K562 (cell line): Measurements from ENCODE around the gene DIAPH1. TPM values are rescaled to one million over a fixed set of nuclear protein-coding genes. Genes with fewer than 3 reads are reported as not detected.

Source experiments
- CTCF ChIP-seq, 3 experiments: IDR thresholded peaks in 2 of 3; conservative IDR thresholded peaks in 1 of 3; 2 replicates each; pipeline ENCODE4 v1.5.1; 2011 to 2012; ENCODE audit warnings: low read length in 3 of 3, mild to moderate bottlenecking in 3 of 3, control low read depth in 2 of 3, improper control_type of control experiment in 1 of 3, inconsistent platforms in 1 of 3, low read depth in 1 of 3, mixed read lengths in 1 of 3, moderate library complexity in 1 of 3; ENCODE audit not compliant: insufficient read depth in 2 of 3
- GTF2A2 ChIP-seq: IDR thresholded peaks from 2 replicates; pipeline ENCODE4 v1.6.1; 2016; ENCODE audit warnings: mild to moderate bottlenecking, missing genetic modification characterization, missing compliant biosample characterization
- HOMEZ ChIP-seq: fragments of 250-450 bp; sonication (Bioruptor Pico); IDR thresholded peaks from 2 replicates; pipeline ENCODE4 v1.4.0; 2020; ENCODE audit warnings: mild to moderate bottlenecking, moderate library complexity
- RNF219 ChIP-seq: fragments of 250-450 bp; sonication (Bioruptor Pico); IDR thresholded peaks from 2 replicates; pipeline ENCODE4 v1.5.0; 2022; ENCODE audit warnings: mild to moderate bottlenecking
- SAFB ChIP-seq: fragments of 200-400 bp; formaldehyde crosslinking; IDR thresholded peaks from 2 replicates; pipeline ENCODE4 v1.6.1; 2017; ENCODE audit warnings: low read depth, low read length, borderline replicate concordance
- SMC3 ChIP-seq: conservative IDR thresholded peaks from 2 replicates; pipeline ENCODE4 v1.6.1; 2011; ENCODE audit warnings: low read depth, low read length, improper control_type of control experiment; ENCODE audit not compliant: insufficient read depth
- ZBTB7A ChIP-seq: IDR thresholded peaks from 2 replicates; pipeline ENCODE4 v1.6.1; 2011; ENCODE audit warnings: low read depth, mild to moderate bottlenecking, low read length, moderate library complexity, borderline replicate concordance; ENCODE audit not compliant: control insufficient read depth
- polyA plus RNA-seq, 8 experiments: library from polyadenylated mRNA; depleted of rRNA in 4 of 8; stranded (reverse) in 5 of 8; unstranded in 3 of 8; fragments of >200 nt; fragmentation: Nextera tagmentation in 2 of 8; fragmentation: Illumina TruSeq in 1 of 8; extraction: Ambion mirVana in 2 of 8; extraction: Trizol in 1 of 8; gene quantifications; 2 replicates each; pipeline versions ENCODE4 v1.2.1 to v1.2.3, GENCODE V29; 2011 to 2014; ENCODE audit warnings: inconsistent platforms in 1 of 8, missing spikeins in 1 of 8
- total RNA-seq, 7 experiments: library from RNA; depleted of rRNA in 6 of 7; stranded (reverse); fragments of >200 nt in 6 of 7; fragmentation: Illumina TruSeq in 2 of 7; extraction: Trizol in 2 of 7; gene quantifications; 2 replicates each; pipeline versions ENCODE4 v1.2.1 to v1.2.3, GENCODE V29; 2011 to 2021; ENCODE audit warnings: low replicate concordance in 1 of 7
- TF ChIP-seq, protein P1 (sequence below): fragments of 450-650 bp; IDR thresholded peaks from 2 replicates; pipeline ENCODE4 v1.6.1; 2017; ENCODE audit warnings: antibody characterized with exemption, mild to moderate bottlenecking
- TF ChIP-seq, protein P2 (sequence below): fragments of 450-650 bp; IDR thresholded peaks from 2 replicates; pipeline ENCODE4 v1.7.1; 2018; ENCODE audit warnings: mild to moderate bottlenecking, low read depth; ENCODE audit not compliant: partially characterized antibody

DIAPH1 gene
- total and polyA plus RNA-seq, 9 of the 15 experiments (the other 6 are each of a cell fraction or from before 2014, with no cell fraction given) = 60.8 to 328 (median 97.8) TPM

DNA sequence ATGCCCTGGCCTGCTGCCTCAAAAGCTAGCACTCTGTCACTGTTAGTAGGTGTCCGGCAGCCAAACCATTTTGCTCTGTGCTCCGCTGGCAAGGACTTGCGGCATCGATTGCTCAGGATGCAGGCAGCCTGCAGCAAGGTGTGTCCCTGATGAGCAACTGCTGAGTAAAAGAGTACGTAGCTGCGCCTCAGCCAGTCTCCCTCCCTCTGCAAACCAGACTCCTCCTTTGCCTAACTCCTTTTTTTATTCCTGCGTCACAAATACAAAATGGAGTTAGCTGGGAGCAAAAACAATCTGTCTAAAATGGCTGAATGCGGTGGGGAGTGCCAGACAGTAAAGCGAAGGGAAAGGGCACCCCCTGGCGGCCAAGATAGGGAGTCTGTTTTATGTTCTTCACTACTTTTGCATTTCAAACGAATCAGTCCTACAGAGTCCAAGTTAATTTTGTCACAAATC is 61.1 kb downstream of the DIAPH1 start (continued):
- no peak for TF ChIP-seq RNF219 (CRISPR knock-in tag)
- TF ChIP-seq SMC3 = peak; percentile 76
- no peak for TF ChIP-seq ZBTB7A
- TF ChIP-seq SAFB = no peak
- TF ChIP-seq, protein P1, sequence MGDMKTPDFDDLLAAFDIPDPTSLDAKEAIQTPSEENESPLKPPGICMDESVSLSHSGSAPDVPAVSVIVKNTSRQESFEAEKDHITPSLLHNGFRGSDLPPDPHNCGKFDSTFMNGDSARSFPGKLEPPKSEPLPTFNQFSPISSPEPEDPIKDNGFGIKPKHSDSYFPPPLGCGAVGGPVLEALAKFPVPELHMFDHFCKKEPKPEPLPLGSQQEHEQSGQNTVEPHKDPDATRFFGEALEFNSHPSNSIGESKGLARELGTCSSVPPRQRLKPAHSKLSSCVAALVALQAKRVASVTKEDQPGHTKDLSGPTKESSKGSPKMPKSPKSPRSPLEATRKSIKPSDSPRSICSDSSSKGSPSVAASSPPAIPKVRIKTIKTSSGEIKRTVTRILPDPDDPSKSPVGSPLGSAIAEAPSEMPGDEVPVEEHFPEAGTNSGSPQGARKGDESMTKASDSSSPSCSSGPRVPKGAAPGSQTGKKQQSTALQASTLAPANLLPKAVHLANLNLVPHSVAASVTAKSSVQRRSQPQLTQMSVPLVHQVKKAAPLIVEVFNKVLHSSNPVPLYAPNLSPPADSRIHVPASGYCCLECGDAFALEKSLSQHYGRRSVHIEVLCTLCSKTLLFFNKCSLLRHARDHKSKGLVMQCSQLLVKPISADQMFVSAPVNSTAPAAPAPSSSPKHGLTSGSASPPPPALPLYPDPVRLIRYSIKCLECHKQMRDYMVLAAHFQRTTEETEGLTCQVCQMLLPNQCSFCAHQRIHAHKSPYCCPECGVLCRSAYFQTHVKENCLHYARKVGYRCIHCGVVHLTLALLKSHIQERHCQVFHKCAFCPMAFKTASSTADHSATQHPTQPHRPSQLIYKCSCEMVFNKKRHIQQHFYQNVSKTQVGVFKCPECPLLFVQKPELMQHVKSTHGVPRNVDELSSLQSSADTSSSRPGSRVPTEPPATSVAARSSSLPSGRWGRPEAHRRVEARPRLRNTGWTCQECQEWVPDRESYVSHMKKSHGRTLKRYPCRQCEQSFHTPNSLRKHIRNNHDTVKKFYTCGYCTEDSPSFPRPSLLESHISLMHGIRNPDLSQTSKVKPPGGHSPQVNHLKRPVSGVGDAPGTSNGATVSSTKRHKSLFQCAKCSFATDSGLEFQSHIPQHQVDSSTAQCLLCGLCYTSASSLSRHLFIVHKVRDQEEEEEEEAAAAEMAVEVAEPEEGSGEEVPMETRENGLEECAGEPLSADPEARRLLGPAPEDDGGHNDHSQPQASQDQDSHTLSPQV = peak; percentile 81
- TF ChIP-seq HOMEZ (CRISPR knock-in tag) = no peak
- TF ChIP-seq CTCF (IDR thresholded peaks at IDR 0.05 in 2 of 3, conservative IDR thresholded peaks at IDR 0.05 in 1 of 3; ENCODE audit: insufficient read depth in 2 of 3, low read depth in 1 of 3, low read length in 3 of 3) = peak; percentile 68 to 82 (median 76)
- TF ChIP-seq GTF2A2 (tag) = 0 out of 2 replicates have a peak, but pooled peaks have one; percentile 23
- TF ChIP-seq, protein P2, sequence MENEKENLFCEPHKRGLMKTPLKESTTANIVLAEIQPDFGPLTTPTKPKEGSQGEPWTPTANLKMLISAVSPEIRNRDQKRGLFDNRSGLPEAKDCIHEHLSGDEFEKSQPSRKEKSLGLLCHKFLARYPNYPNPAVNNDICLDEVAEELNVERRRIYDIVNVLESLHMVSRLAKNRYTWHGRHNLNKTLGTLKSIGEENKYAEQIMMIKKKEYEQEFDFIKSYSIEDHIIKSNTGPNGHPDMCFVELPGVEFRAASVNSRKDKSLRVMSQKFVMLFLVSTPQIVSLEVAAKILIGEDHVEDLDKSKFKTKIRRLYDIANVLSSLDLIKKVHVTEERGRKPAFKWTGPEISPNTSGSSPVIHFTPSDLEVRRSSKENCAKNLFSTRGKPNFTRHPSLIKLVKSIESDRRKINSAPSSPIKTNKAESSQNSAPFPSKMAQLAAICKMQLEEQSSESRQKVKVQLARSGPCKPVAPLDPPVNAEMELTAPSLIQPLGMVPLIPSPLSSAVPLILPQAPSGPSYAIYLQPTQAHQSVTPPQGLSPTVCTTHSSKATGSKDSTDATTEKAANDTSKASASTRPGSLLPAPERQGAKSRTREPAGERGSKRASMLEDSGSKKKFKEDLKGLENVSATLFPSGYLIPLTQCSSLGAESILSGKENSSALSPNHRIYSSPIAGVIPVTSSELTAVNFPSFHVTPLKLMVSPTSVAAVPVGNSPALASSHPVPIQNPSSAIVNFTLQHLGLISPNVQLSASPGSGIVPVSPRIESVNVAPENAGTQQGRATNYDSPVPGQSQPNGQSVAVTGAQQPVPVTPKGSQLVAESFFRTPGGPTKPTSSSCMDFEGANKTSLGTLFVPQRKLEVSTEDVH = no peak
